ENCODE results near the gene LCLAT1. TPM values are rescaled to one million over a fixed set of nuclear protein-coding genes. Genes with fewer than 3 reads are reported as not detected.
"Not testable (repeated sequence)": the region's sequence is repeated elsewhere in the genome, so short reads cannot be mapped to it uniquely, and the experiment has no call there.

Gene LCLAT1
- total and polyA plus RNA-seq, 4 donors, result 2.4 to 14.6 (median 10.7) TPM

DNA sequence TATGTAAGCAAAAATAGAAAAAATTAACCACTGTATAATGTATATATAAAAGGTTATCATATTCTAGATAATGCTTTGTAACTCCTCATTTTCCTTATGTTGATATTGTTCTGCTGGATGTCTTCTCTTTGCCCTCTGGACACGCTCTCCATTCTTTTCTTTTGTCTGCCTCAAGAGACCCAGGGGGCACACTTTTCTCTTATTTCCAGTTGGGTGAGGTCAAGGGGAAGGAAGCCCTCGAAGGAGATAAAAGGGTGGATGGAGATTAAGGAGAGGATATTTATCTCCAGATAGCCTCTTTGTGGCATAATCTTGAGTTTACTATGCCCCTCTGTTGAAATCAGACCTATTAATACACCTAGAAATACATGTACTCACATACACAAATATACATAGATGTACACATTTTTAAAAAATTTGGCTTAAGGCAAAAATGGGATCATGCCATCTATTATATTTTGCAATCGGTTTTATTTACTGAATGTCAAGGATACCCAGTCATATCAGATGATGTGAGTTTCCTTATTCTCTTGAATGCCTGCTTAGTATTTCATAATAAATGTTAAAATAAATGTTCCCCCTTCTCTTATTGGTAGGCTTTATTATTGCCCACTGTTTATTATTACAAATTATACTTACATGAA, 65.3 kb downstream of the LCLAT1 start (continued):
- TF ChIP-seq EGR1 (IDR thresholded peaks at IDR 0.05; ENCODE audit: low read depth in 2 of 2) (no peak), NR2F2 (IDR thresholded peaks at IDR 0.05) (no peak), YY1 (IDR thresholded peaks at IDR 0.05) (no peak), RXRA (IDR thresholded peaks at IDR 0.05) (no peak), FOXA2 (IDR thresholded peaks at IDR 0.05) (no peak), HNF4A (conservative IDR thresholded peaks at IDR 0.05) (no peak), SP1 (IDR thresholded peaks at IDR 0.05) (no peak), JUND (IDR thresholded peaks at IDR 0.05) (no peak), FOXA1 (IDR thresholded peaks at IDR 0.05) (no peak)
- TF ChIP-seq, protein P1, sequence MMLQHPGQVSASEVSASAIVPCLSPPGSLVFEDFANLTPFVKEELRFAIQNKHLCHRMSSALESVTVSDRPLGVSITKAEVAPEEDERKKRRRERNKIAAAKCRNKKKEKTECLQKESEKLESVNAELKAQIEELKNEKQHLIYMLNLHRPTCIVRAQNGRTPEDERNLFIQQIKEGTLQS (IDR thresholded peaks at IDR 0.05), result no peak

DNA sequence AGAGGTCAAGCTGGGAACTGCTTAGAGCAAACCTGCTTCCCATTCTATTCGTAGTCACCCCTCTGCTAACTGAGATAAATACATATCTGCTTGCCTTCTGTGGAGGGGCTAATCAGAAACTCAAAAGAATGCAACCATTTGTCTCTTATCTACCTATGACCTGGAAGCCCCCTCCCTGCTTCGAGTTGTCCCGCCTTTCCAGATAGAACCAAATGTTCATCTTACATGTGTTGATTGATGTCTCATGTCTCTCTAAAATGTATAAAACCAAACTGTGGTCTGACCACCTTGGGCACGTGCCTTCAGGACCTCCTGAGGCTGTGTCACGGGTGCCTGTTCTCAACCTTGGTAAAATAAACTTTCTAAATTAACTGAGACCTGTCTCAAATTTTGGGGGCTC, 66.6 kb downstream of the LCLAT1 start:
- not testable (repeated sequence) for H3K4me3 ChIP-seq (ENCODE audit: low read depth in 1 of 3, low read length in 3 of 3); H3K27me3 ChIP-seq (ENCODE audit: control insufficient read depth in 4 of 4, insufficient read depth in 4 of 4, low read length in 3 of 4); H3K9me3 ChIP-seq (ENCODE audit: control insufficient read depth in 4 of 4, low read length in 3 of 4); H3K9ac ChIP-seq (ENCODE audit: low read depth in 1 of 2, low read length in 2 of 2); DNase-seq (ENCODE audit: low spot score); H3K27ac ChIP-seq (ENCODE audit: low read depth in 1 of 2, low read length in 2 of 2); H3K4me1 ChIP-seq (ENCODE audit: control insufficient read depth in 4 of 4, insufficient read depth in 4 of 4, low read length in 3 of 4); H3K36me3 ChIP-seq (ENCODE audit: control insufficient read depth in 4 of 4, insufficient read depth in 3 of 4, low read depth in 1 of 4, low read length in 3 of 4)
- WGBS, result 74% methylated on average over 5 of the region's 5 CpGs

- no peak for DNase-seq (ENCODE audit: low spot score)
Measured at GRCh38 chr2:30514134-30514847, 67.2 kb downstream of the LCLAT1 start.

More at GRCh38 chr2:30514134-30514847, 67.2 kb downstream of the LCLAT1 start:
- no peak for TF ChIP-seq NR2F2 (IDR thresholded peaks at IDR 0.05)
- TF ChIP-seq GABPA (IDR thresholded peaks at IDR 0.05 in 1 of 2, conservative IDR thresholded peaks at IDR 0.05 in 1 of 2), result no peak
- no peak for TF ChIP-seq CTCF (IDR thresholded peaks at IDR 0.05; ENCODE audit: low read depth, low read length, missing input control)
- no peak for TF ChIP-seq SP1 (IDR thresholded peaks at IDR 0.05)
- no peak for TF ChIP-seq HNF4G (IDR thresholded peaks at IDR 0.05)
- no peak for TF ChIP-seq REST (IDR thresholded peaks at IDR 0.05)
- no peak for TF ChIP-seq JUND (IDR thresholded peaks at IDR 0.05)
- Histone ChIP-seq H3K4me3 (ENCODE audit: low read depth in 1 of 3, low read length in 3 of 3) (no peak overlapping the region), H3K36me3 (ENCODE audit: control insufficient read depth in 4 of 4, insufficient read depth in 3 of 4, low read depth in 1 of 4, low read length in 3 of 4) (no peaks in the 10 kb centered on the region), H3K9ac (ENCODE audit: low read depth in 1 of 2, low read length in 2 of 2) (no peak overlapping the region), H3K4me1 (ENCODE audit: control insufficient read depth in 4 of 4, insufficient read depth in 4 of 4, low read length in 3 of 4) (peaks cover 0 to 3% (median 1%) of the 10 kb centered on the region in 4 donors), H3K27me3 (ENCODE audit: control insufficient read depth in 4 of 4, insufficient read depth in 4 of 4, low read length in 3 of 4) (no peaks in the 10 kb centered on the region), H3K9me3 (ENCODE audit: control insufficient read depth in 4 of 4, low read length in 3 of 4) (no peaks in the 10 kb centered on the region), H3K27ac (ENCODE audit: low read depth in 1 of 2, low read length in 2 of 2) (no peak overlapping the region)
- WGBS, result 39% methylated on average over 2 of the region's 2 CpGs
